C1 segment of cervical spinal cord (tissue), 14 donors: Measurements from ENCODE around the gene TMEM168.
"Not testable (repeated sequence)": the region's sequence is repeated elsewhere in the genome, so short reads cannot be mapped to it uniquely, and the experiment has no call there.

Experiments used
- DNase-seq, 14 donors: peaks; one replicate each; lab custom pipeline; 2025; lab: John Stamatoyannopoulos, UW

TMEM168 gene

GRCh38 chr7:112789817-112790585, at the start of gene TMEM168:
Gene TMEM168, minus strand, starts transcription at chr7:112790393. Its CDS starts 5,568 bp downstream, at chr7:112784825.
- DNase-seq, result peak; percentile 38 to 88 (median 80)

GRCh38 chr7:112835928-112836327, 45.7 kb upstream of the TMEM168 start:
- not testable (repeated sequence) for DNase-seq

- DNase-seq, result no peak
Observed at GRCh38 chr7:112833082-112833481, 42.9 kb upstream of the TMEM168 start.

- no peak for DNase-seq
Observed at GRCh38 chr7:112830769-112831168, 40.6 kb upstream of the TMEM168 start.

GRCh38 chr7:112828696-112829095, 38.5 kb upstream of the TMEM168 start:
- DNase-seq, result no peak

GRCh38 chr7:112821345-112821744, 31.2 kb upstream of the TMEM168 start:
- no peak for DNase-seq

GRCh38 chr7:112819536-112819935, 29.3 kb upstream of the TMEM168 start:
- no peak for DNase-seq

GRCh38 chr7:112806156-112806555, 16.0 kb upstream of the TMEM168 start:
- no peak for DNase-seq

- no peak for DNase-seq
Observed at GRCh38 chr7:112802406-112802805, 12.2 kb upstream of the TMEM168 start.

- DNase-seq, result no peak
Observed at GRCh38 chr7:112800486-112800885, 10.3 kb upstream of the TMEM168 start.

- no peak for DNase-seq
Observed at GRCh38 chr7:112799448-112800120, 9.4 kb upstream of the TMEM168 start.

GRCh38 chr7:112798274-112799159, 8.3 kb upstream of the TMEM168 start:
- DNase-seq, result no peak

GRCh38 chr7:112796552-112796951, 6.4 kb upstream of the TMEM168 start:
- DNase-seq, result not testable (repeated sequence)

GRCh38 chr7:112792441-112792840, 2.2 kb upstream of the TMEM168 start:
- no peak for DNase-seq

- no peak for DNase-seq
Observed at GRCh38 chr7:112791465-112792168, 1.4 kb upstream of the TMEM168 start.

GRCh38 chr7:112790586-112791003, 402 bp upstream of the TMEM168 start:
- no peak for DNase-seq

- no peak for DNase-seq
Observed at GRCh38 chr7:112789453-112789816, 758 bp downstream of the TMEM168 start.

GRCh38 chr7:112788778-112789343, 1.3 kb downstream of the TMEM168 start:
- DNase-seq, result no peak

GRCh38 chr7:112784603-112785002, 5.6 kb downstream of the TMEM168 start:
- no peak for DNase-seq

GRCh38 chr7:112782498-112782897, 7.7 kb downstream of the TMEM168 start:
- no peak for DNase-seq

- no peak for DNase-seq
Observed at GRCh38 chr7:112781558-112781957, 8.6 kb downstream of the TMEM168 start.
